HUDEP-2 (cell line): ENCODE measurements around the gene ARL14.
A peak's percentile ranks its signal among the peaks of the same experiment; 100 is the strongest.

Experiments used
- DNase-seq, 76 experiments: peaks; one replicate each; lab custom pipeline; 2025; ENCODE audit not compliant: unreplicated experiment in 76 of 76; lab: John Stamatoyannopoulos, UW

ARL14 gene

DNA sequence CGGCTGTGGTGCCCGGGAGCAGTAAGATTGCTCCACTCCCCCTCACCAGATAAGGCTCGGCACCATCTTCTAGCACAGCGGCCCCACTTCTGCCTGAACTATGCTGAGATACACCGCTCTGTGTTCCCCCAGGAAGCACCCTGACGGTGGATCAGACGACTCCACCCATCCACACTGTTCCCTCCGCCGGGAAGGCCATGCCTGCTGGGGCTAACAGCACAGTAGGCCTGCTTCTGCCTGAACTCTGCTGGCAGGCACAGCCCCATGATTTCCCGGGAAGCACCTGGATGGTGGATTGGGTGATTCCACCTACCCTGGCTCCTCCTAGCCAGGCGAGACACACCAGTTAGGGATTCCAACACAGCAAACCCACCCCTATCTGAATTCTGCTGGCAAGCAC, 42.8 kb downstream of the ARL14 start:
- DNase-seq: no peak

DNA sequence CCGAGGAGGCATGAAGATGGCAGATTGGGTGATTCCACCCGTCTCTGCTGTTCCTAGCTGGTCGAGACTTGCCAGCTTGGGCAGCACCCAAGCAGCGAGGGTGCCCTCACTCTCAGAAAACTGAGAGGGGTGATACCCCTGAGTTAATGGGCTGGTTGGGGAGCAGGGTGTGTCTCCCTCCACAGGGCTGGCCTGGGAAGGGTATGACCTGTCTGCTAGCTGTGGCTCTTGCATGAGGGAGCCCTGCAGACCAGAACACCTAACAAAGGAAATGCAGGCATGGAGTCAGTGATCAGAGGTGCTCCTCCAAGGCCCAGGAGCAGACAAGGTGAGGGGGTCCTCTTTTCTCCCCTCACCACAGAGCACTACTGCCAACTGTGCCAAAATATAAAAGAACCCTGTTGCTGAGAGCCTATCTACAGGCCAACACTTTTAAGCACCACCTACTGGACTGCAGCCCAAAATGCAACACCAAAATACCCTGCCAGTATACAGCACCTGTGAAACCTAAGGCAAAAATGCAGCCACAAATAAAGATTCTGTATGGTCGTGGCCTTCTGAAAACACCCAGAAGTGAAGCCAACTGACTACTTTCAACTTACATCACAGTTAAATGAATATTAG, 43.3 kb downstream of the ARL14 start:
- peak in 1 of 76 experiments; percentile 1 for DNase-seq

DNA sequence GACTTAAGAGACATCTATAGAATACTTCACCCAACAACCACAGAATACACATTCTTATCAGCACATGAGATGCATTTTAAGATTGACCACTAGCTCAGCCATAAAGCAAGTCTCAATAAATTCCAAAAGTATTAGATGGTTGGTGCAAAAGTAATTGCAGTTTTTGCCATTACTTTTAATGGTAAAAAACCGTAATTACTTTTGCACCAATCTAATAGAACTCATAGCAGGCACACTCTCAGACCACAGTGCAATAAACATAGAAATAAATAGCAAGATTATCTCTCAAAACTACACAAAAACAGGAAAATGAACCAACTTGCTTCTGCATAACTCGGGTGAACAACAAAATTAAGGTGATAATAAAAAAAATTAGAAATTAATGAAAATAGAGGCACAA, 45.4 kb downstream of the ARL14 start:
- no peak for DNase-seq

DNA sequence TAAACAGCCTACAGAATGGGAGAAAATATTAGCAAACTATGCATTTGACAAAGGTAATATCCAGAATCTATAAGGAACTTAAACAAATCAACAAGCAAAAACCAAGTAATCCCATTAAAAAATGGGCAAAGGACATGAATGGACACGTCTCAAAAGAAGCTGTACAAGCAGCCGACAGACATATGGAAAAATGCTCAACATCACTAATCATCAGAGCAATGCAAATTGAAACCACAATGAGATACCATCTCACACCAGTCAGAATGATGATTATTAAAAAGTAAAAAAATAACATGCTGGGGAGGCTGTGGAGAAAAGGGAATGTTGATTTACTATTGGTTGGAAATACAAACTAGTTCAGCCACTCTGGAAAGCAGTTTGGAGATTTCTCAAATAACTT, 48.4 kb downstream of the ARL14 start:
- DNase-seq: no peak
